K562 (cell line): ENCODE data around the gene FADS6. TPM values are rescaled to one million over a fixed set of nuclear protein-coding genes. Genes with fewer than 3 reads are reported as not detected.

Experiments used
- ARNT ChIP-seq, 2 experiments: fragments of 450-650 bp; IDR thresholded peaks; 2 replicates each; pipeline ENCODE4 v1.6.1; 2016; ENCODE audit warnings: mild to moderate bottlenecking in 1 of 2
- CEBPG ChIP-seq, 3 experiments: fragments of 200-800 bp in 1 of 3; sonication (Bioruptor generic) in 1 of 3; sonication (generic) in 1 of 3; formaldehyde crosslinking in 1 of 3; IDR thresholded peaks in 2 of 3; conservative IDR thresholded peaks in 1 of 3; 2 replicates each; pipeline versions ENCODE4 v1.6.1 to v1.8.0; 2016 to 2022; ENCODE audit warnings: missing compliant biosample characterization in 2 of 3, missing genetic modification characterization in 2 of 3, mild to moderate bottlenecking in 1 of 3, missing genetic modification reagents in 1 of 3
- CREB3 ChIP-seq: fragments of 450-650 bp; conservative IDR thresholded peaks from 2 replicates; pipeline ENCODE4 v1.6.1; 2016; ENCODE audit warnings: missing genetic modification characterization, low read depth, mild to moderate bottlenecking, missing compliant biosample characterization, moderate library complexity
- EP300 ChIP-seq: IDR thresholded peaks from 2 replicates; pipeline ENCODE4 v1.6.1; 2012; ENCODE audit warnings: low read length, improper control_type of control experiment
- FOS ChIP-seq: IDR thresholded peaks from 3 replicates; pipeline ENCODE4 v1.6.1; 2011; ENCODE audit not compliant: insufficient read length; ENCODE audit errors: extremely low read depth
- GABPB1 ChIP-seq: sonication (generic); formaldehyde crosslinking; IDR thresholded peaks from 2 replicates; pipeline ENCODE4 v1.8.0; 2022; ENCODE audit warnings: mild to moderate bottlenecking, missing genetic modification reagents
- GATAD2A ChIP-seq: fragments of 450-650 bp; IDR thresholded peaks from 2 replicates; pipeline ENCODE4 v1.6.1; 2017
- ID3 ChIP-seq, 2 experiments: fragments of 250-450 bp in 1 of 2; fragments of 450-650 bp in 1 of 2; sonication (Bioruptor Pico) in 1 of 2; IDR thresholded peaks; 2 replicates each; pipeline versions ENCODE4 v1.6.1 to v1.8.0; 2016 to 2021; ENCODE audit warnings: mild to moderate bottlenecking in 2 of 2, moderate library complexity in 2 of 2, missing compliant biosample characterization in 1 of 2, missing genetic modification characterization in 1 of 2
- IFI16 ChIP-seq: fragments of 250-450 bp; sonication (Bioruptor Pico); IDR thresholded peaks from 2 replicates; pipeline ENCODE4 v2.1.2; 2022; ENCODE audit warnings: mild to moderate bottlenecking, inconsistent platforms
- MCM2 ChIP-seq: fragments of 450-650 bp; IDR thresholded peaks from 2 replicates; pipeline ENCODE4 v1.6.1; 2017; ENCODE audit warnings: low read depth, mild to moderate bottlenecking
- MED1 ChIP-seq: sonication (generic); formaldehyde crosslinking; IDR thresholded peaks from 2 replicates; pipeline ENCODE4 v1.8.1; 2023; ENCODE audit warnings: missing genetic modification reagents, borderline replicate concordance
- MLLT1 ChIP-seq, 2 experiments: fragments of 450-650 bp; IDR thresholded peaks; 2 replicates each; pipeline ENCODE4 v1.6.1; 2016
- NR4A1 ChIP-seq, 2 experiments: fragments of 250-450 bp in 1 of 2; fragments of 450-650 bp in 1 of 2; sonication (Bioruptor Pico) in 1 of 2; IDR thresholded peaks; 2 replicates each; pipeline versions ENCODE4 v1.4.0 to v1.6.1; 2016 to 2020; ENCODE audit warnings: mild to moderate bottlenecking in 2 of 2, missing compliant biosample characterization in 1 of 2, missing genetic modification characterization in 1 of 2, moderate library complexity in 1 of 2
- PHB2 ChIP-seq: fragments of 450-650 bp; IDR thresholded peaks from 2 replicates; pipeline ENCODE4 v1.6.1; 2017; ENCODE audit warnings: low read depth
- PKNOX1 ChIP-seq: fragments of 450-650 bp; IDR thresholded peaks from 2 replicates; pipeline ENCODE4 v1.6.1; 2016
- POLR2A ChIP-seq: fragments of 450-650 bp; conservative IDR thresholded peaks from 2 replicates; pipeline ENCODE4 v1.6.1; 2016
- POLR2AphosphoS5 ChIP-seq: IDR thresholded peaks from 2 replicates; pipeline ENCODE4 v1.6.1; 2011; ENCODE audit warnings: mild to moderate bottlenecking, low read depth, low read length, moderate library complexity; ENCODE audit not compliant: control insufficient read depth, insufficient read depth
- RBM15 ChIP-seq: fragments of 200-400 bp; formaldehyde crosslinking; IDR thresholded peaks from 2 replicates; pipeline ENCODE4 v1.6.1; 2018; ENCODE audit warnings: mild to moderate bottlenecking, low read length, moderate library complexity; ENCODE audit not compliant: insufficient read depth
- STAT5B ChIP-seq: fragments of 250-450 bp; sonication (Bioruptor Pico); IDR thresholded peaks from 2 replicates; pipeline ENCODE4 v1.8.0; 2021; ENCODE audit warnings: mild to moderate bottlenecking, inconsistent platforms
- U2AF2 ChIP-seq: fragments of 200-400 bp; formaldehyde crosslinking; optimal IDR thresholded peaks from 2 replicates; pipeline ENCODE3; 2017; ENCODE audit warnings: low read depth, mild to moderate bottlenecking, low read length
- ZBTB43 ChIP-seq: sonication (generic); formaldehyde crosslinking; IDR thresholded peaks from 2 replicates; pipeline ENCODE4 v1.8.0; 2023; ENCODE audit warnings: mild to moderate bottlenecking, missing genetic modification reagents
- ZNF143 ChIP-seq: sonication (generic); formaldehyde crosslinking; IDR thresholded peaks from 2 replicates; pipeline ENCODE4 v1.9.0; 2022; ENCODE audit warnings: mild to moderate bottlenecking, missing genetic modification reagents
- ZNF717 ChIP-seq: fragments of 250-450 bp; sonication (Bioruptor Pico); IDR thresholded peaks from 2 replicates; pipeline ENCODE4 v1.5.0; 2021
- polyA plus RNA-seq, 8 experiments: library from polyadenylated mRNA; depleted of rRNA in 4 of 8; stranded (reverse) in 5 of 8; unstranded in 3 of 8; fragments of >200 nt; fragmentation: Nextera tagmentation in 2 of 8; fragmentation: Illumina TruSeq in 1 of 8; extraction: Ambion mirVana in 2 of 8; extraction: Trizol in 1 of 8; gene quantifications; 2 replicates each; pipeline versions ENCODE4 v1.2.1 to v1.2.3, GENCODE V29; 2011 to 2014; ENCODE audit warnings: inconsistent platforms in 1 of 8, missing spikeins in 1 of 8
- total RNA-seq, 7 experiments: library from RNA; depleted of rRNA in 6 of 7; stranded (reverse); fragments of >200 nt in 6 of 7; fragmentation: Illumina TruSeq in 2 of 7; extraction: Trizol in 2 of 7; gene quantifications; 2 replicates each; pipeline versions ENCODE4 v1.2.1 to v1.2.3, GENCODE V29; 2011 to 2021; ENCODE audit warnings: low replicate concordance in 1 of 7

Gene FADS6
- total and polyA plus RNA-seq, 9 of the 15 experiments (the other 6 are each of a cell fraction or from before 2014, with no cell fraction given), result 0.18 to 0.22 TPM; not detected in 7

- TF ChIP-seq ARNT (IDR thresholded peaks at IDR 0.05) (peak in 1 of 2 experiments; percentile 55; a peak in 2 of 4 replicates), POLR2A (peak; percentile 42), ID3 (CRISPR knock-in tag; IDR thresholded peaks at IDR 0.05) (no peak), ID3 (tag; IDR thresholded peaks at IDR 0.05) (no peak), GATAD2A (no peak), ZNF143 (no peak), U2AF2 (no peak), NR4A1 (CRISPR knock-in tag; IDR thresholded peaks at IDR 0.05) (no peak), NR4A1 (tag; IDR thresholded peaks at IDR 0.05) (0 out of 2 replicates have a peak, but pooled peaks have one; percentile 24), ZNF717 (CRISPR knock-in tag) (no peak), STAT5B (CRISPR knock-in tag) (no peak), GABPB1 (no peak), CEBPG (CRISPR knock-in tag; IDR thresholded peaks at IDR 0.05) (no peak), CEBPG (tag; conservative IDR thresholded peaks at IDR 0.05 in 1 of 2, IDR thresholded peaks at IDR 0.05 in 1 of 2) (no peak), RBM15 (no peak), EP300 (no peak), PHB2 (peak; percentile 47; the same call in 1 of the 2 replicates), FOS (no peak), MED1 (CRISPR knock-in tag) (no peak), CREB3 (tag) (peak; percentile 73), IFI16 (CRISPR knock-in tag) (no peak), PKNOX1 (peak; percentile 39), ZBTB43 (no peak), POLR2AphosphoS5 (0 out of 2 replicates have a peak, but pooled peaks have one; percentile 25), MCM2 (no peak), MLLT1 (IDR thresholded peaks at IDR 0.05) (peak; percentile 25 to 45; a peak in 1 of 4 replicates)
These were observed 19.4 kb downstream of the FADS6 start (continued) for GRCh38 chr17:74873874-74874614.
